Upper lobe of left lung (tissue), 6 donors: ENCODE measurements around the gene CYP2S1. TPM values are rescaled to one million over a fixed set of nuclear protein-coding genes. Genes with fewer than 3 reads are reported as not detected.
A peak's percentile ranks its signal among the peaks of the same experiment; 100 is the strongest.

Experiments
- ATAC-seq, 2 donors: fragments of 200-7000 bp; cut with Tn5 transposase; one replicate each; pipeline ENCODE4 v1.9.1; 2022; ENCODE audit warnings: mild to moderate bottlenecking in 2 of 2, moderate library complexity in 2 of 2; ENCODE audit not compliant: low FRiP score in 2 of 2
- DNase-seq, 2 donors: peaks; one replicate each; pipeline ENCODE4 v3.0.0-alpha.2; 2019 to 2020
- H3K27ac ChIP-seq, 4 donors: fragments of 200-600 bp; sonication (generic); one replicate each; pipeline ENCODE4 v1.5.1; 2016 to 2019
- H3K27me3 ChIP-seq, 4 donors: fragments of 200-600 bp; sonication (generic); one replicate each; pipeline ENCODE4 v1.5.1; 2017 to 2019
- H3K36me3 ChIP-seq, 4 donors: fragments of 200-600 bp; sonication (generic); one replicate each; pipeline ENCODE4 v1.5.1; 2016 to 2019
- H3K4me1 ChIP-seq, 4 donors: fragments of 200-600 bp; sonication (generic); one replicate each; pipeline ENCODE4 v1.5.1; 2018 to 2019
- H3K4me3 ChIP-seq, 4 donors: fragments of 200-600 bp; sonication (generic); one replicate each; pipeline ENCODE4 v1.5.1; 2017 to 2019; ENCODE audit warnings: mild to moderate bottlenecking in 2 of 4, moderate library complexity in 1 of 4
- H3K9me3 ChIP-seq, 4 donors: fragments of 200-600 bp; sonication (generic); one replicate each; pipeline ENCODE4 v1.5.1; 2018 to 2019
- EP300 ChIP-seq, 4 donors: sonication (generic); formaldehyde crosslinking; IDR thresholded peaks; one replicate each; pipeline ENCODE4 v1.5.1; 2017; ENCODE audit warnings: antibody characterized with exemption in 4 of 4, control low read depth in 2 of 4
- POLR2A ChIP-seq, 4 donors: fragments of 450-650 bp; IDR thresholded peaks; one replicate each; pipeline ENCODE4 v1.5.1; 2016 to 2017; ENCODE audit warnings: antibody characterized with exemption in 4 of 4, mild to moderate bottlenecking in 2 of 4
- POLR2AphosphoS5 ChIP-seq, 2 donors: sonication (generic); formaldehyde crosslinking; IDR thresholded peaks; one replicate each; pipeline ENCODE4 v1.5.1; 2017; ENCODE audit warnings: antibody characterized with exemption in 2 of 2
- WGBS, 2 donors: methylation state at CpG; one replicate each; pipeline ENCODE4 v1.1.5; 2017 to 2018; 5-methylcytosine and 5-hydroxymethylcytosine counted together
- total RNA-seq, 6 donors: library from RNA; depleted of rRNA in 4 of 6; stranded (reverse); fragments of >200 nt in 4 of 6; gene quantifications; one replicate each; pipeline versions ENCODE4 v1.1.0 to v1.2.1, GENCODE V29; 2016 to 2021
- TF ChIP-seq, protein P1 (sequence below), 6 experiments: fragments of 450-650 bp in 4 of 6; fragments of 200-600 bp in 2 of 6; sonication (generic) in 2 of 6; IDR thresholded peaks; one replicate each; pipeline ENCODE4 v1.5.1; 2016 to 2019; ENCODE audit warnings: antibody characterized with exemption in 6 of 6
- donor health status: DM: no; HTN: no; CAD: no; lungs with moderate emphysema.
- donor health status: DM: no; HTN: yes; CAD: no; lungs with severe emphysema.

CYP2S1 gene
- total RNA-seq, 6 donors from 2014 or later: 5.2 to 40.6 (median 20.1) TPM

GRCh38 chr19:41206456-41206855 is 13.4 kb downstream of the CYP2S1 start:
- Histone ChIP-seq H3K27ac (peak overlapping the region in 1 of 4 donors; percentile 64), H3K27me3 (no peaks in the 10 kb centered on the region), H3K4me3 (no peak overlapping the region), H3K36me3 (peaks cover 0 to 10% (median 0%) of the 10 kb centered on the region in 4 donors), H3K9me3 (no peaks in the 10 kb centered on the region), H3K4me1 (no peaks in the 10 kb centered on the region)
- ATAC-seq (no peak), DNase-seq (no peak)
- TF ChIP-seq, protein P1, sequence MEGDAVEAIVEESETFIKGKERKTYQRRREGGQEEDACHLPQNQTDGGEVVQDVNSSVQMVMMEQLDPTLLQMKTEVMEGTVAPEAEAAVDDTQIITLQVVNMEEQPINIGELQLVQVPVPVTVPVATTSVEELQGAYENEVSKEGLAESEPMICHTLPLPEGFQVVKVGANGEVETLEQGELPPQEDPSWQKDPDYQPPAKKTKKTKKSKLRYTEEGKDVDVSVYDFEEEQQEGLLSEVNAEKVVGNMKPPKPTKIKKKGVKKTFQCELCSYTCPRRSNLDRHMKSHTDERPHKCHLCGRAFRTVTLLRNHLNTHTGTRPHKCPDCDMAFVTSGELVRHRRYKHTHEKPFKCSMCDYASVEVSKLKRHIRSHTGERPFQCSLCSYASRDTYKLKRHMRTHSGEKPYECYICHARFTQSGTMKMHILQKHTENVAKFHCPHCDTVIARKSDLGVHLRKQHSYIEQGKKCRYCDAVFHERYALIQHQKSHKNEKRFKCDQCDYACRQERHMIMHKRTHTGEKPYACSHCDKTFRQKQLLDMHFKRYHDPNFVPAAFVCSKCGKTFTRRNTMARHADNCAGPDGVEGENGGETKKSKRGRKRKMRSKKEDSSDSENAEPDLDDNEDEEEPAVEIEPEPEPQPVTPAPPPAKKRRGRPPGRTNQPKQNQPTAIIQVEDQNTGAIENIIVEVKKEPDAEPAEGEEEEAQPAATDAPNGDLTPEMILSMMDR (IDR thresholded peaks at IDR 0.05): no peak
- TF ChIP-seq EP300 (IDR thresholded peaks at IDR 0.05) (no peak), POLR2A (IDR thresholded peaks at IDR 0.05) (no peak), POLR2AphosphoS5 (IDR thresholded peaks at IDR 0.05) (no peak)
- WGBS, 2 donors: 86 to 90% methylated on average over 9 of the region's 9 CpGs

GRCh38 chr19:41206926-41207750 is 14.1 kb downstream of the CYP2S1 start:
- Histone ChIP-seq H3K27me3 (no peaks in the 10 kb centered on the region), H3K27ac (peak overlapping the region in 3 of 4 donors; percentile 53 to 68 (median 64)), H3K9me3 (no peaks in the 10 kb centered on the region), H3K36me3 (peaks cover 0 to 10% (median 0%) of the 10 kb centered on the region in 4 donors), H3K4me3 (no peak overlapping the region), H3K4me1 (no peaks in the 10 kb centered on the region)
- TF ChIP-seq POLR2AphosphoS5 (IDR thresholded peaks at IDR 0.05): peak in 1 of 2 donors; percentile 28
- TF ChIP-seq, protein P1 (IDR thresholded peaks at IDR 0.05): no peak
- WGBS, 2 donors: 73 to 80% methylated on average over 25 to 26 of the region's 26 CpGs
- ATAC-seq (peak; percentile 65 to 88), DNase-seq (peak in 1 of 2 donors; percentile 36)

DNA sequence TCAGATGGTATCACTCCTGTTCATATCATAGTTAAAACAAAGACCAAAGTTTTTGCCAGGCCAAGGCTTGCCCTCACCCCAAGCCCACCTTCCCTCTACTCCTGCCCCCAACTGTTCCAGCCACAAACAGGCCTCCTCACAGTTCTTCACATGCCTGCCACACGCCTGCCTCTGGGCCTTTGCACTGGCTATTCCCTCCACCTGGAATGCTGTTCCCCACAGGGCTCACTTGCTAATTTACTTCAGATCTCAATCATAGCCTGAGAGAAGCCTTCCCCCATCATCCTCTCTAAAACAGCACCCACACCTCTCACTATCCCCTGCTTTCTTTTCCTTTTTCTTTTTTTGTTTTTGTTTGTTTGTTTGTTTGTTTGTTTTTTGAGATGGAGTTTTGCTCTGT is 21.1 kb downstream of the CYP2S1 start:
- H3K4me3 ChIP-seq: no peak overlapping the region
- H3K36me3 ChIP-seq: no peaks in the 10 kb centered on the region
- no peaks in the 10 kb centered on the region for H3K9me3 ChIP-seq
- DNase-seq (no peak), ATAC-seq (no peak)
- H3K27ac ChIP-seq: no peak overlapping the region
- WGBS, 2 donors: 100% methylated on average over 1 of the region's 1 CpG
- no peak for TF ChIP-seq POLR2A (IDR thresholded peaks at IDR 0.05)
- TF ChIP-seq EP300 (IDR thresholded peaks at IDR 0.05): no peak
- no peak for TF ChIP-seq POLR2AphosphoS5 (IDR thresholded peaks at IDR 0.05)
- TF ChIP-seq, protein P1 (IDR thresholded peaks at IDR 0.05): no peak
- H3K27me3 ChIP-seq: peaks cover 0 to 4% (median under 1%) of the 10 kb centered on the region in 4 donors
- peaks cover 0 to 12% (median 0%) of the 10 kb centered on the region in 4 donors for H3K4me1 ChIP-seq

DNA sequence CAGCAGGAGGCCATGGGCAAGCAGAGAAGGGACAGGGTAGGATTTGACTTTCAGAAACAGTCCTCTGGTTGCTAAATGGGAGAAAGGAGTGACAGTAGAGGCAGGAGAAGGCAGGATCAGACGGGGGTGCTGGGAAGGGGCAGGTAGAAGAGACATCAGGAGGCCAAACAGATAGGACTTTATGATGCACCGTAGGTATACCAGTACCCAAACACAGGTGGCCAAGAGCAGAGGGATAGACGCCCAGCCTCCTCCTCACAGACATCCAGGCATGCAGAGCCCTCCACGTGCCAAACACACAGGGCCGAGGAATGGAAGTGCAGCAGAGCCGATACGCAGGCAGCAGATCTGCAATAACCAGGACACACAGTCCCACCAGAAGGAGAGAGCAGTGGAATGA is 24.7 kb downstream of the CYP2S1 start:
- Histone ChIP-seq H3K4me3 (no peak overlapping the region), H3K27me3 (peaks cover 0 to 9% (median 1%) of the 10 kb centered on the region in 4 donors), H3K36me3 (peaks cover 0 to 5% (median 0%) of the 10 kb centered on the region in 4 donors), H3K9me3 (no peaks in the 10 kb centered on the region), H3K27ac (peak overlapping the region in 3 of 4 donors; percentile 88 to 89 (median 88)), H3K4me1 (peaks cover 0 to 22% (median 6%) of the 10 kb centered on the region in 4 donors)
- DNase-seq (no peak), ATAC-seq (no peak)
- no peak for TF ChIP-seq POLR2A (IDR thresholded peaks at IDR 0.05)
- no peak for TF ChIP-seq POLR2AphosphoS5 (IDR thresholded peaks at IDR 0.05)
- TF ChIP-seq, protein P1 (IDR thresholded peaks at IDR 0.05): no peak
- no peak for TF ChIP-seq EP300 (IDR thresholded peaks at IDR 0.05)
- 75 to 85% methylated on average over 6 to 7 of the region's 7 CpGs for WGBS, 2 donors
